Fibroblast of skin of abdomen (primary cell): ENCODE measurements around the gene ALMS1. TPM values are rescaled to one million over a fixed set of nuclear protein-coding genes. Genes with fewer than 3 reads are reported as not detected.
"Not testable (repeated sequence)": the region's sequence is repeated elsewhere in the genome, so short reads cannot be mapped to it uniquely, and the experiment has no call there.

Experiments
- DNase-seq: peaks from one replicate; pipeline ENCODE4 v3.0.0-alpha.2; 2013
- polyA plus RNA-seq, 2 experiments: library from polyadenylated mRNA; unstranded; fragments of 120-200 nt; gene quantifications; one replicate each; pipeline ENCODE4 v1.2.1, GENCODE V29; 2013; ENCODE audit not compliant: insufficient read length in 2 of 2

Gene ALMS1
- 17.3 TPM for polyA plus RNA-seq (2013, experiment 1 of 2; ENCODE audit: insufficient read length)
- 13.3 TPM for polyA plus RNA-seq (2013, experiment 2 of 2; ENCODE audit: insufficient read length)

GRCh38 chr2:73385504-73386341 is at the start of gene ALMS1:
Gene ALMS1 (plus strand): TSS chr2:73385836. CDS start chr2:73385869, 33 bp downstream.
- DNase-seq, result peak; percentile 90

- no peak for DNase-seq
These were observed 47.8 kb upstream of the ALMS1 start for GRCh38 chr2:73337828-73338227.

- no peak for DNase-seq
These were observed 46.4 kb upstream of the ALMS1 start for GRCh38 chr2:73339201-73339600.

GRCh38 chr2:73341039-73341438 is 44.6 kb upstream of the ALMS1 start:
- no peak for DNase-seq

GRCh38 chr2:73343992-73344391 is 41.6 kb upstream of the ALMS1 start:
- DNase-seq, result no peak

GRCh38 chr2:73344747-73345146 is 40.9 kb upstream of the ALMS1 start:
- not testable (repeated sequence) for DNase-seq

- DNase-seq, result no peak
These were observed 35.5 kb upstream of the ALMS1 start for GRCh38 chr2:73350035-73350691.

- DNase-seq, result no peak
These were observed 29.5 kb upstream of the ALMS1 start for GRCh38 chr2:73356097-73356496.

GRCh38 chr2:73359915-73360697 is 25.5 kb upstream of the ALMS1 start:
- no peak for DNase-seq

GRCh38 chr2:73366060-73366459 is 19.6 kb upstream of the ALMS1 start:
- no peak for DNase-seq

- DNase-seq, result no peak
These were observed 16.9 kb upstream of the ALMS1 start for GRCh38 chr2:73368781-73369180.

GRCh38 chr2:73370348-73370747 is 15.3 kb upstream of the ALMS1 start:
- DNase-seq, result no peak

- no peak for DNase-seq
These were observed 12.3 kb upstream of the ALMS1 start for GRCh38 chr2:73373344-73373743.

GRCh38 chr2:73374269-73374668 is 11.4 kb upstream of the ALMS1 start:
- no peak for DNase-seq

GRCh38 chr2:73376681-73377080 is 9.0 kb upstream of the ALMS1 start:
- no peak for DNase-seq

GRCh38 chr2:73383036-73383435 is 2.6 kb upstream of the ALMS1 start:
- no peak for DNase-seq

GRCh38 chr2:73385123-73385503 is 523 bp upstream of the ALMS1 start:
- DNase-seq, result no peak

- DNase-seq, result no peak
These were observed 769 bp downstream of the ALMS1 start for GRCh38 chr2:73386342-73386868.

GRCh38 chr2:73386894-73387636 is 1.4 kb downstream of the ALMS1 start:
- no peak for DNase-seq

GRCh38 chr2:73402386-73403103 is 16.9 kb downstream of the ALMS1 start:
- DNase-seq, result no peak

GRCh38 chr2:73403237-73403636 is 17.6 kb downstream of the ALMS1 start:
- no peak for DNase-seq
